GM21447 (cell line): Measurements from ENCODE around the gene JSRP1.
"Not testable (repeated sequence)": the region's sequence is repeated elsewhere in the genome, so short reads cannot be mapped to it uniquely, and the experiment has no call there.

ENCODE experiments used
- ATAC-seq: cut with Tn5 transposase; IDR thresholded peaks from one replicate; pipeline ENCODE4 v1.9.1; 2021; ENCODE audit not compliant: unreplicated experiment

Gene JSRP1

GRCh38 chr19:2282862-2283237, 26.6 kb upstream of the JSRP1 start:
- no peak for ATAC-seq

GRCh38 chr19:2282062-2282861, 26.0 kb upstream of the JSRP1 start, which contains the start of gene PEAK3:
TSS of gene PEAK3 (minus strand) at chr19:2282175. CDS start at chr19:2280931, 1,244 bp downstream.
- ATAC-seq, result no peak

- ATAC-seq, result not testable (repeated sequence)
These were observed 25.2 kb upstream of the JSRP1 start for GRCh38 chr19:2281265-2282061.

GRCh38 chr19:2280633-2281264, 24.5 kb upstream of the JSRP1 start:
- no peak for ATAC-seq

GRCh38 chr19:2278459-2279158, 22.4 kb upstream of the JSRP1 start:
- ATAC-seq, result no peak

- ATAC-seq, result no peak
These were observed 20.9 kb upstream of the JSRP1 start for GRCh38 chr19:2277138-2277537.

- no peak for ATAC-seq
These were observed 20.3 kb upstream of the JSRP1 start for GRCh38 chr19:2276429-2276986.

- ATAC-seq, result no peak
These were observed 19.6 kb upstream of the JSRP1 start for GRCh38 chr19:2275588-2276428.

GRCh38 chr19:2274931-2275535, 18.8 kb upstream of the JSRP1 start:
- ATAC-seq, result no peak

GRCh38 chr19:2274185-2274711, 18.0 kb upstream of the JSRP1 start:
- no peak for ATAC-seq

- ATAC-seq, result peak; percentile 34
These were observed 17.4 kb upstream of the JSRP1 start for GRCh38 chr19:2273356-2274184.

GRCh38 chr19:2271234-2272103, 15.3 kb upstream of the JSRP1 start:
- no peak for ATAC-seq

- ATAC-seq, result no peak
These were observed 14.4 kb upstream of the JSRP1 start for GRCh38 chr19:2270423-2271233.

- no peak for ATAC-seq
These were observed 13.9 kb upstream of the JSRP1 start for GRCh38 chr19:2270157-2270422.

GRCh38 chr19:2269244-2270156, 13.3 kb upstream of the JSRP1 start:
- ATAC-seq, result peak; percentile 37

- ATAC-seq, result no peak
These were observed 12.6 kb upstream of the JSRP1 start for GRCh38 chr19:2268861-2269243.
